ACC112 (cell line): ENCODE results near the gene TRAM2.

Experiments
- H2AFZ ChIP-seq: fragments of 200-600 bp; sonication (generic); one replicate; pipeline ENCODE4 v1.6.0; 2017; ENCODE audit warnings: antibody characterized with exemption, low read length; ENCODE audit not compliant: unreplicated experiment
- H3K27ac ChIP-seq: fragments of 200-600 bp; sonication (generic); 2 replicates; pipeline ENCODE4 v1.5.1; 2014; ENCODE audit warnings: low read depth, mild to moderate bottlenecking, antibody characterized with exemption, low read length, moderate library complexity
- H3K27me3 ChIP-seq: fragments of 200-600 bp; sonication (generic); 2 replicates; pipeline ENCODE4 v1.6.1; 2014; ENCODE audit warnings: mild to moderate bottlenecking, antibody characterized with exemption, low read length, moderate library complexity, mixed read lengths; ENCODE audit not compliant: insufficient read depth
- H3K36me3 ChIP-seq: fragments of 200-600 bp; sonication (generic); 2 replicates; pipeline ENCODE4 v1.6.1; 2016; ENCODE audit warnings: mild to moderate bottlenecking, antibody characterized with exemption, low read length, moderate library complexity, mixed read lengths; ENCODE audit not compliant: insufficient read depth
- H3K4me1 ChIP-seq: fragments of 200-600 bp; sonication (generic); one replicate; pipeline ENCODE4 v1.6.1; 2016; ENCODE audit warnings: low read length, mixed read lengths; ENCODE audit not compliant: insufficient read depth, unreplicated experiment, control insufficient read depth
- H3K4me3 ChIP-seq: fragments of 200-600 bp; sonication (generic); 2 replicates; pipeline ENCODE4 v1.5.1; 2014; ENCODE audit warnings: mild to moderate bottlenecking, low read depth, low read length
- H3K79me2 ChIP-seq: fragments of 200-600 bp; sonication (generic); one replicate; pipeline ENCODE4 v1.6.0; 2016; ENCODE audit warnings: low read length; ENCODE audit not compliant: control insufficient read depth, unreplicated experiment, insufficient read depth

The TRAM2 gene

DNA sequence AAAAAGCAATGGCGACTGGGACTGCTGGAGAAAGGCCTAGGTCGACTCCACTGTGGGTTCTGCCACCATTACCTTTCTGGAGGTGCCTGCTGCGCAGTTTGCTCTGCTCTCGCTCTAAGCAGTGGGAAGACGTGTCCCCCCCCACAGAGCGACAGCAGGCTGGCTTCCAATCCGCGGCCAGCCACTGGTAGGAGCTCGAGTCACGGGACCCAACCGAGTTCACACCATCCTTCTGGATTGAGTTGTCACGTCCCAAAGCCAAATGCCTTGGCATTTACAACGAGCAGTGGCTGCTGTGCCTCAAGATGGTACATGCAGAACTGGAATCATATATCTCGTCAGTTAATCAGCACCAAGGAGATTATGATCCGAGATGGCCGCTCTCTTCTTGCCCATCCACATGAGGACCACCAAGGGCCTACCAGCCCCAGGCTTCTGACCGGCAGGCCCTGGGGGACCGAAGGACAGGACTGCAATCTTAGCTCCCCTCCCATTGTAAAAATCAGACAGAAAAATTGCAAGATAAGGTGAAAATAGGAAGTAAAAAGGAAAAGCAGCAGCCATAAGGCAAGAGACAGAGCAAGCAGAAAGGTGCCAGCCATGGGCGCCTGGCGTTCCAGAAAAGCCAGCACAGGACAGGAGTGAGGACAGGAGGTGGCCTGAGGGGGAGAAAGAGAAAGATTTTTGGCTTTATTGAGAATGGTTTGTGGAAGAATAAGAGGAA, 74.4 kb downstream of the TRAM2 start:
- peaks cover 20% of the 10 kb centered on the region for H3K79me2 ChIP-seq
- peaks cover 67% of the 10 kb centered on the region for H3K4me1 ChIP-seq
- H2AFZ ChIP-seq, result no peak overlapping the region
- H3K27ac ChIP-seq, result peak overlapping the region; percentile 89
- H3K36me3 ChIP-seq, result peaks cover 69% of the 10 kb centered on the region
- no peak overlapping the region for H3K4me3 ChIP-seq
- no peaks in the 10 kb centered on the region for H3K27me3 ChIP-seq

DNA sequence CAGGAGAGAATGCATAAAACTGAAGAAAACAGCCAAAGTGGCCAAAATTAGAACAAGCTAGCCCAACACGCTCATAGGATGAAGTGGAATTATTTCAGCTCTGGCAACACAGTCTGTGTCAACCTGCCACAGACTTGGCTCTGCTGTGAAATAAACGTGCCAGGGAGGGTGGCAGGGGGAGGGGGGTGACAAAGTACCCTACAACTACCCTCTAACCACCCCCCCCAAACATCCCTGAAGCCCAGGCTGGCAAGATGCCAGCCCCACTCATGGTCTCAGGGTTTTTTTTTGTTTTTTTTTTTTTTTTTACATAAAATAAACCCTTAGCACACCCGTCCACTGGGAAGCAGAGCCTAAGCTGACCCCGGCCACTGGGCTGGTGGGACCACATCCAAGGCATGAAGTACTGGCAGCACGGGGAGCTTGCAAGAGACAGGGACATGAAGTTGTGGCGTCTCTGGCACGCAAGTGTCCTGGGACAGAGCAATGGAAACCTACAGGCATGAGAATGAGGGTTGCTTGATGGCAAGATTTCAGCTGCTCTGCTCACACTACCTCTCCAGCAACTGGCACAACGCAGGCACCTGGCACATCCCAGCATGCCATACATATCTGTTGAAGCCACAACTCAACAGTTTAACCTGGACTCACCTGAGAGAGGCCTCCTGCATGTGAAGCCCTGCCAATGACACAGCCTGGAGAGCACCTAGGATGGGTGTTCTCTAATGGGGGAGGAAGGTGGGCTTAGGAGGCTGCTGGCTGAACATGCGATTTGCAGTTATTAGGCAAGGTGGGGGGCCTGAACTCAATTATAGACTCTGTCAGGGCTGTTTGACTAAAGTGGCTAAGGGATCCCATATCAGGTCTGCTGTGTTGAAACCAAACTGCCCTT, 76.4 kb downstream of the TRAM2 start:
- H3K79me2 ChIP-seq, result peaks cover 7% of the 10 kb centered on the region
- H3K27ac ChIP-seq, result peak overlapping the region; percentile 65
- no peaks in the 10 kb centered on the region for H3K27me3 ChIP-seq
- peaks cover 60% of the 10 kb centered on the region for H3K4me1 ChIP-seq
- no peak overlapping the region for H3K4me3 ChIP-seq
- H2AFZ ChIP-seq, result no peak overlapping the region
- peaks cover 65% of the 10 kb centered on the region for H3K36me3 ChIP-seq

DNA sequence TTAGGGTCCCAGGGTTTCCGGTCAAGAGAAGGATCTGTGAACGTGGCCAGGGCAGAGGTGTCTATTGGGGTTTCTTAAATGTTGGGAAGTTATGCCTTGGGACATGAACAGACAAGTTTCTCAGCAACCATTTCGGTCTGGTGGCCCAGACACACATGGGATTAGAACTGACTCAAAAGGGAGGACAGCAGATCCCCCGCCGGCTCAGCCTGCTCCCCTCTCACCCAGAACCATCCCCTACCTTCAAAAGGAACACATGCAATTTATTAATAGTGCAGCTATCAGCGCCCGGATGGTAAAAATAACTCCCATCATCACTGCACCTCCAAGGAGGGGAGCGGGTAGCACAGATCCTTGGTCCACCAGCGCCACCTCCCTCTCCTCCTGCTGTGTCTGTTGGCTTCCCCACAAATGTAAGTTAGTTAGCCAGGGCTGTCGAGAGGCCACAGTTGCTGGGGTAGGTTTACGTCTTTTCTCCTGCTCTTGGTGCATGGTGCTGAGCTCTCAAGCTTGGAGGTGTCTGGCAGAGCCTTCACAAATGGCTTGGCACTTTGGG, 77.1 kb downstream of the TRAM2 start:
- peaks cover 7% of the 10 kb centered on the region for H3K79me2 ChIP-seq
- H3K4me1 ChIP-seq, result peaks cover 53% of the 10 kb centered on the region
- peak overlapping the region; percentile 65 for H3K27ac ChIP-seq
- H3K27me3 ChIP-seq, result no peaks in the 10 kb centered on the region
- H3K4me3 ChIP-seq, result no peak overlapping the region
- H3K36me3 ChIP-seq, result peaks cover 57% of the 10 kb centered on the region
- H2AFZ ChIP-seq, result no peak overlapping the region

DNA sequence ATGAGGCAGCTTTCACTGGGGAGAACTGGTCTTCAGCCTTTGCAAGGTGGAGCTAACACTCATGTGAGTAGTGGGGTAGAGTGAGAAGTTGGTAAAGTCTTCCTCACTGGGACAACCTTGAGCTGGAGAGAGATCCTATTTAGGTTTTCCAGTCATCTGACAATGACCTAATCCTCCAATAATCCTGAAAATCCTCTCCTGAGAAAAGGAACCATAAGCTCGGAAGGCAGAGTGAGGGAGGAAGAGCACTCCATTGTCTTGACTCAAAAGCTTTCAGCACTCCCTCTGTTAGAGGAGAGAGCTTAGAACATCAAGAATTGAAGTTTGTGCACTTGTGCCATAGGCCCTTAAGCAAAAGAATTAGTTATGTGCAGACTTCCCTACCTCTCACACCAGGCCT, 77.8 kb downstream of the TRAM2 start:
- Histone ChIP-seq H3K27ac (peak overlapping the region; percentile 65), H2AFZ (no peak overlapping the region), H3K4me3 (no peak overlapping the region), H3K79me2 (peaks cover 7% of the 10 kb centered on the region), H3K4me1 (peaks cover 46% of the 10 kb centered on the region), H3K27me3 (no peaks in the 10 kb centered on the region), H3K36me3 (peaks cover 54% of the 10 kb centered on the region)

DNA sequence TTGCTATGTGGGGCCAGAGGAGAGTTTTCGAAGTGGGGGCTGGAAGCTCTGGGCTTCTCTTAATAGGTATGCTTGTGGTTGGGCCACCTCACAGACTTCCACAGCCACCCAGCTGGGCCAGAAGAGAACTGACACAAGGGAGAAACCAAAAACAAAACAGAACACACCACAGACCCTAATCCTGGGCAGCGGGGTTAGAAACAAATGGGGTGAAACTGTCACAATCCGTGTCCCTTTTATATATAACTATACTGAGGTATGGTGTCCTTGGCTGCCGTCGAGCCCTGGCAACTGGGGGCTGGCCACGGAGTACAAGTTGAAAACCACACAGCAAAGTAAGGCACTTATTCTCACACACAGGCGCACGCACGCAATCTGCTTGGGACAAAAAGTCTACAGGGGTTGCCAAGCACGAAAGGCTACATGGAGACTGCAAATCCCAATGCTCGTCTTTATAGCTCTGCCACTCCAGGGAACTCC, 78.3 kb downstream of the TRAM2 start:
- Histone ChIP-seq H3K27ac (peak overlapping the region; percentile 65), H3K27me3 (no peaks in the 10 kb centered on the region), H3K36me3 (peaks cover 51% of the 10 kb centered on the region), H3K79me2 (peaks cover 7% of the 10 kb centered on the region), H3K4me3 (no peak overlapping the region), H3K4me1 (peaks cover 46% of the 10 kb centered on the region), H2AFZ (no peak overlapping the region)

DNA sequence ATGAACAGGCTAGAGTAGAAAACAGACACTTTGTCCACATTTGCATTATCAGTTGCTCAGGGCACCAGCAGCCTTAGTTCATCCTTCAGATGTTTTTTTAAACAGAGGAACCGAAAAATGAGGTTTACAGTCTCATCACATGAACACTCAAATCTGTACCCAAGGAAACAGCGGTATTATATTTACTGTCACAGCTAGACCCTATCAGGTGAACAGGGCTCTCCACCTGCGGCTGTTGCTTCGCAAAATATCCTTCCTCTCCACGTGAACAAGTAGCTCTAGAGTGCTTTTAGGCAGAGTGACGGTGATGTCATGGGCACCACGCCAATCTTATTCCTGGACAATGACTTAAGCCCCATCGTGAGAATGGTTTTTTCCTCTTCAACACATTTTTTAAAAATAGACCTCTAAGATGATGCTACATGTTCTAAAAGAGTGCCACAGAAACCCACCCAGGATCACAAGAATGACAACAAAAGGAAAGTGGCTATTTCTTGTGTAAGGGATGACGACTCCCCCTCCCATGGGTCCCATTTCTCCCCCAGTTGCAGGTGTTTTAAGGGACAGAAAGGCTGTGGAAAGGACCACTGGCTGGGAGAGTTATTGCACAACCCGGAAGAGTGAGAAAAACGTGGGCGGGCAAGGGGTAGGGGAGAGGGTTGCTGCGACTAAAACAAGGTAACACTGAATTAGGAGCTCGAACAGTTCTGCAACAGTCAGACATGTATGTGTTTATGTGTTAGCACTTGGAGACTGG, 79.0 kb downstream of the TRAM2 start:
- Histone ChIP-seq H3K27ac (peak overlapping the region; percentile 65), H2AFZ (no peak overlapping the region), H3K79me2 (peaks cover 5% of the 10 kb centered on the region), H3K27me3 (no peaks in the 10 kb centered on the region), H3K4me1 (peaks cover 38% of the 10 kb centered on the region), H3K36me3 (peaks cover 45% of the 10 kb centered on the region), H3K4me3 (no peak overlapping the region)

DNA sequence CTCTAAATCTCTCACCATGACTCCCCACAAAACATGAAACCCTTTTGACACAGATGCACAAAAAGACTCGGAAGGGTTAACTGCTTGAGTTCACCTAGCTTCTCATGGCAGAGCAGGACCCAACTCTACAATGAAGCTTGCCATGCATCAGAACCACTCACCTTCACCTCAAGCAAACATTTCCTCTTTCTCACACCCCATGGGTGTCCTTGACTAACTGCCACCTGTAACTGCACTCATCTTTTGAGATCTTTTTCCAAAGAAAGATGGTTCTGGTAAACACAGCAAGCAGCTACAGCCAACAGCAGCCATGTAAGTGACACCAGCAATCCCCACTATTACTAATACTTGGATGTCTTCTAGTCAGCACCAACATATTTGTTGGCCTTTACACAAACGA, 80.2 kb downstream of the TRAM2 start:
- Histone ChIP-seq H3K27me3 (no peaks in the 10 kb centered on the region), H2AFZ (no peak overlapping the region), H3K4me1 (peaks cover 42% of the 10 kb centered on the region), H3K79me2 (no peaks in the 10 kb centered on the region), H3K4me3 (no peak overlapping the region), H3K36me3 (peaks cover 34% of the 10 kb centered on the region), H3K27ac (peak overlapping the region; percentile 1; the same call in 1 of the 2 replicates)

DNA sequence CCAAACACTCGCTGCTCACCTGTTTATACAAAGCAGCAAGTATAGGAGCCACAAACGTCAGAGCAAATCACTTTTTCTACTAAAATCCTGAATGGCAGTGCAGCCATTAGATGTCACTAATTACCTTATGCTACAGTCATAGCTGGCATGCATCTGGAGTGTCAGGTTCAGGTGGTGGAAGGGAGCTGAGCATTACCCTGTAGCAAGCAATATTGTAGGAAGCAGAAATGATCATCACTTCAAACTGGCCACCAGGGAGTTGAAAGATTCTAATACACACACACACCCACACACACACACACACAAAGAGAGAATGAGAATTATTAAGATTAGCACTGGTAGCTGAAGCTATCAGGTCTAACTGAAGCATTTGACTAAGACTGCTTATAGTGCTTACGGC, 80.9 kb downstream of the TRAM2 start:
- H3K27me3 ChIP-seq, result no peaks in the 10 kb centered on the region
- H3K36me3 ChIP-seq, result peaks cover 29% of the 10 kb centered on the region
- no peak overlapping the region for H3K4me3 ChIP-seq
- H3K79me2 ChIP-seq, result no peaks in the 10 kb centered on the region
- H2AFZ ChIP-seq, result no peak overlapping the region
- peaks cover 42% of the 10 kb centered on the region for H3K4me1 ChIP-seq
- no peak overlapping the region for H3K27ac ChIP-seq

DNA sequence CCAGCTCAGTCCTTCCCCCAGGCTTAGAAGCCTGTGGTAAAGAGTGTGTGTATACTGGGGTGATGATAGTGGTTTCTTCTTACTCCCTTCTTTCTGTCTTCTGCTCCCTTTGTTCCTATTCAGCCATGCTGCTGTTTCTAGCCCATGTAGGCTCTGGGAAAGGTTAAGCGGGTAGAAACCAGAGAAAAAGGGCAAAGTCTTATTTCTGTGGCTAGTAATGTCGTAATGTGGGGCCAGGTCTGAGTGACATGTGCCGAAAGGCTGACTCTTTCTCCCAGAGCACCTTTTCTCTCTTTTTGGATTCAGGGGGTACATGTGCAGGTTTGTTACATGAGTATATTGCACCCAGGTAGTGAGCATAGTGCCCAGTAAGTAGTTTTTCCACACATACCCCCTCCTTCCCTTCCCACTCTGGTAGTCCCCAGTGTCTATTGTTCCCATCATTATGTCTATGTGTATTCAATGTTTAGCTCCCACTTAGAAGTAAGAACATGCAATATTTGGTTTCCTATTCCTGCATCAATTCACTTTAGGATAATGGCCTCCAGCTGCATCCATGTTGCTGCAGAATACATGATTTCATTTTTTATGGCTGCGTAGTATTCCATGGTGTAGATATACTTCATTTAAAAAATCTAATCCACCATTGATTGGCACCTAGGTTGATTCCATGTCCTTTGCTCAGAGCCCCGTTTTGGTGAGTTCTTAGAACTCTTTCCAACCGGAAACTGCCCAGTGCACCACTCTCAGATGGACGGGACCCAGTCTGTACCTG, 82.4 kb downstream of the TRAM2 start:
- Histone ChIP-seq H3K4me1 (peaks cover 28% of the 10 kb centered on the region), H3K4me3 (no peak overlapping the region), H3K36me3 (peaks cover 17% of the 10 kb centered on the region), H3K79me2 (no peaks in the 10 kb centered on the region), H3K27ac (peak overlapping the region; percentile 45), H2AFZ (no peak overlapping the region), H3K27me3 (no peaks in the 10 kb centered on the region)
